Measurements from ENCODE around the gene ZNF44.

The ZNF44 gene

GRCh38 chr19:12260861-12261260 lies 33.8 kb downstream of the ZNF44 start:
- no peak for DNase-seq

GRCh38 chr19:12260236-12260635 lies 34.4 kb downstream of the ZNF44 start:
- no peak for DNase-seq

GRCh38 chr19:12255372-12255771 lies 39.3 kb downstream of the ZNF44 start:
- no peak for DNase-seq

- DNase-seq = no peak
These were observed 47.0 kb downstream of the ZNF44 start for GRCh38 chr19:12247644-12248222.

GRCh38 chr19:12244370-12244769 lies 50.3 kb downstream of the ZNF44 start:
- DNase-seq = no peak

GRCh38 chr19:12237143-12237839 lies 57.4 kb downstream of the ZNF44 start:
- no peak for DNase-seq

- no peak for DNase-seq
These were observed 61.7 kb downstream of the ZNF44 start for GRCh38 chr19:12232961-12233360.

GRCh38 chr19:12230751-12231733 lies 63.6 kb downstream of the ZNF44 start:
- DNase-seq = no peak

GRCh38 chr19:12229990-12230389 lies 64.7 kb downstream of the ZNF44 start:
- DNase-seq = no peak

- DNase-seq = no peak
These were observed 70.0 kb downstream of the ZNF44 start for GRCh38 chr19:12224676-12225075.

- DNase-seq = no peak
These were observed 71.6 kb downstream of the ZNF44 start for GRCh38 chr19:12222980-12223630.
